GM13977 (cell line): Measurements from ENCODE around the gene IFIT1.
"Not testable (repeated sequence)": the region's sequence is repeated elsewhere in the genome, so short reads cannot be mapped to it uniquely, and the experiment has no call there.

Source experiments
- DNase-seq: peaks from one replicate; pipeline ENCODE4 v3.0.0; 2012; ENCODE audit warnings: low spot score
- in situ Hi-C: fragments of 300-500 bp; cut with MboI; formaldehyde crosslinking; loops from one replicate; pipeline ENCODE4 v1.12.0; 2022; ENCODE audit warnings: low sequenced_read_pairs, low pct_unique_long_range_greater_than_20kb, mixed read lengths, inconsistent platforms; ENCODE audit not compliant: unreplicated experiment
- TF ChIP-seq, protein P1 (sequence below): IDR thresholded peaks from 2 replicates; pipeline ENCODE4 v1.5.1; 2012; ENCODE audit warnings: mild to moderate bottlenecking, control low read depth; ENCODE audit not compliant: insufficient read depth; ENCODE audit errors: extremely low read depth, missing control alignments

IFIT1 gene

DNA sequence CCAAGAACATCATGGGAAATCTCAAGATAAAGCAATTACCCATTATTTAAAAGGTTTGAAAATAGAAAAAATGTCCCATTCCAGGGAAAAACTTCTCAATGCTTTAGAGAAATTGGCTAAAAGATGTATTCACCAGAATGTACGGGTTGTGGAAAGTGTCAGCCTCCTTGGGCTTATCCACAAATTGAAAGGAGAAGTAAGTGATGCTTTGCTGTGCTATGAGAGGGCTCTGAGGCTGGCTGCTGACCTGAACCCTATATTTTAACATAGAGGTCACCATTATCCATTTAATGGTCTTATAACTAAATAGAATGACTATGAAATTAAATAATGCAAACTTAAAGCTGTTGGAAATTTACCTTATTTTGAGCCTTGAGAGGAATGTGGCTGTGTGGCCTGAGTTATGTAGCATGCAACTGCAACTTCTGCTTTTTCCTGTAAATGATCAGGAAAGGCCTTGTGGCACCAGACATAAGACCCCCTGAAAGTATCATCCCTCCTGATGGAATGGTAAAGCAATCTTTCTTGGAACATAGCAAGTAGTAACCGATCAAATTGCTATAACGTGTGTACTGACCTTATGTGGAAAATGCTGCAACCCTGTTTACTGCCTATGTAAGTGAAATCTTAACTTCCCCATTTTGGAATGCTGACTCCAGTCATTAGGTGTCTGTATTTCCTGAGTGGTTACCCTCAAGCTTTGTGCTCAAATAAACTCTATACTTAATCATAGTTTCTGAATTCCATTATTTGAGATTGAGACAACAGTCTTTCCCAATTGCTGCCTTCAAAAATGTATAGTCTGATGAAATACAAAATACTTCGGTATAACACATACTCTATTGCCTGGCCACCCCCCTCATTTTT lies 7.7 kb upstream of the IFIT1 start:
- TF ChIP-seq, protein P1, sequence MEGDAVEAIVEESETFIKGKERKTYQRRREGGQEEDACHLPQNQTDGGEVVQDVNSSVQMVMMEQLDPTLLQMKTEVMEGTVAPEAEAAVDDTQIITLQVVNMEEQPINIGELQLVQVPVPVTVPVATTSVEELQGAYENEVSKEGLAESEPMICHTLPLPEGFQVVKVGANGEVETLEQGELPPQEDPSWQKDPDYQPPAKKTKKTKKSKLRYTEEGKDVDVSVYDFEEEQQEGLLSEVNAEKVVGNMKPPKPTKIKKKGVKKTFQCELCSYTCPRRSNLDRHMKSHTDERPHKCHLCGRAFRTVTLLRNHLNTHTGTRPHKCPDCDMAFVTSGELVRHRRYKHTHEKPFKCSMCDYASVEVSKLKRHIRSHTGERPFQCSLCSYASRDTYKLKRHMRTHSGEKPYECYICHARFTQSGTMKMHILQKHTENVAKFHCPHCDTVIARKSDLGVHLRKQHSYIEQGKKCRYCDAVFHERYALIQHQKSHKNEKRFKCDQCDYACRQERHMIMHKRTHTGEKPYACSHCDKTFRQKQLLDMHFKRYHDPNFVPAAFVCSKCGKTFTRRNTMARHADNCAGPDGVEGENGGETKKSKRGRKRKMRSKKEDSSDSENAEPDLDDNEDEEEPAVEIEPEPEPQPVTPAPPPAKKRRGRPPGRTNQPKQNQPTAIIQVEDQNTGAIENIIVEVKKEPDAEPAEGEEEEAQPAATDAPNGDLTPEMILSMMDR: no peak
- no peak for DNase-seq
- in situ Hi-C loops: loop anchor here (10.0 kb wide), 1 partner anchor 130 kb away; the partner anchor contains the start of gene LIPA

DNA sequence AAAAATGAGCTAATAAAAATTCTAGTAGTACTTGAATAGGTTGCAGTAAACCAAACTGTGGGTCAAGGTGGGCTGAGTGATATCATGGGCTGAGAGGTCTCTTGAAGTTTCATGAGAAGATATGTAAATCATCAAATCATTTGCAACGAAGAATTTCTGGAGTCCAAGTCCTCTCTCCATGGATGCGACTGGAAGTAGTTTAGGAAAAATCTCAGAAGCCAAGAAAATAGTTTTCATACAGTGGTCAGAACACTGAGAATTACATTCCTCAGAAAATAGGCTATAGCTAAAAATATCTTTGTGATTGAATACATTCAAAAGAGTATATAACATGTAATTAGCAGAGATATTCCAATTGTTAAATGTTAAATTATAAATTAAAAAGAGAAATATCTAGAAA lies 3.6 kb upstream of the IFIT1 start:
- no peak for DNase-seq
- TF ChIP-seq, protein P1: no peak
- in situ Hi-C loops: loop anchor here (10.0 kb wide), 1 partner anchor 134 kb away; the partner anchor contains the start of gene LIPA

DNA sequence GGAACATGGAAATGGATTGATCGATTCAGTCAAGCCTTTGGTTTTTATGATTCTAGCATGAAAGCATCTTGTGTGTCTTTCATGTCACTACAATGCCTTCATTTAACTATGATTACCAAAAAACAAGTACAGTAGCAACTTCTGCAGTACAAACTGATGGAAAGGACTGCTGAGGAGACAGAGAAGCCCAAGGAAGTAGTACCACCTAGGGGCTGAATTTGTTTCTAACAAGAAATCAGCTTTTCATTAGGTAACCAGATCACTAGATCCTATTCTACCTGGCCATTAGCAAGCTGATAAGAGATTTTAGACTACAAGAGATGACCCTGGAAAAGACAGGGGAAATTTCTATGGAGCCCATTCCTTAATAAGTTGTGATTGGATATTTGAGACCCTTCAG lies 3.2 kb upstream of the IFIT1 start:
- peak; percentile 29 for DNase-seq
- in situ Hi-C loops: loop anchor here (10.0 kb wide), 1 partner anchor 134 kb away; the partner anchor contains the start of gene LIPA
- TF ChIP-seq, protein P1: peak; percentile 45

DNA sequence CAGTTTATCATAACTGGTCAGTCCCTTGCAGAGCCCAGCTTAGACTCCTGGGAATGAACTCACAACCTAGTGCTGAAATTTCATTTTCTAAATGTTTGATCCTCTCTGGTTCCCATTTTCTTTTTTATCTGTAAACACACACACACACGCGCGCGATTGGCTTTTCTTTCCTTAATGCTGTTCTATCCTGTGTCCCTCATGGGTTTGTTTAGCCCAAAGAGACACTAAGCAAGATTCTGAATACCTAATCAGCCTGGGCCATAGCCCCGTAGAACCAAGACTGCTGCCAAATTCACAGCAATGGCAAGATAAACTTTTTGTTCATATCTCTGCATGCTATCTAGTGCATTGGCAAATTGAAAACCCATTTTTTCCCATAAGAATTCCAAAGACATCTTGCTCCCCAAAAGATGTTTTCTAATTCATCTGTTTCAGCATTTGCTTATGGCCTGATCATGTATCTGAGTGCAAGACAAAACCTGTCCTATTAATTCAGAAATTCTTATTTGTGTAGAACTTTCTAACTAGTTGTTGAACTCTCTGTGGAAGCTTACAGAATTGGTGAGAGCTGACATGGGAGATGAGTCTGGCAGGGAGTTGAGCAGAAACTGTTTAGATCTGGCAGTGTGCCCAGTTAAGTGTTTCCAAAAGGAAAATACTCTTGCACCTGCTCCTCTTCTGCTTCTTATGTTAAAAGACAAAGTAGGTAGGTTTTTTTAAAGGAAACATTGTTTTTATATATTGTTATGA lies 1.8 kb upstream of the IFIT1 start:
- TF ChIP-seq, protein P1: no peak
- no peak for DNase-seq
- in situ Hi-C loops: no loop called here

DNA sequence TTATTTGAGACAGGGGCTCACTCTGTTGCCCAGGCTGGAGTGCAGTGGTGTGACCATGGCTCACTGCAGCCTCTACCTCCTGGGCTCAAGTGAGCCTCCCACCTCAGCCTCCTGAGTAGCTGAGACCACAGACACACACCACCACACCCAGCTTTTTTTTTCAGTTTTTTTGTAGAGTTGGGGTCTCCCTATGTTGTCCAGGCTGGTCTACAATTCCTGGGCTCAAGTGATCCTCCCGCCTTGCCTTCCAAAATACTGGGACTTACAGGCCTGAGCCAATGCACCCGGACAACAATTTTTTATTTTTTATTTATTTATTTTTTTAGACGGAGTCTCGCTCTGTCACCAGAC lies 1.2 kb upstream of the IFIT1 start:
- in situ Hi-C loops, DNase-seq: not testable (repeated sequence)

DNA sequence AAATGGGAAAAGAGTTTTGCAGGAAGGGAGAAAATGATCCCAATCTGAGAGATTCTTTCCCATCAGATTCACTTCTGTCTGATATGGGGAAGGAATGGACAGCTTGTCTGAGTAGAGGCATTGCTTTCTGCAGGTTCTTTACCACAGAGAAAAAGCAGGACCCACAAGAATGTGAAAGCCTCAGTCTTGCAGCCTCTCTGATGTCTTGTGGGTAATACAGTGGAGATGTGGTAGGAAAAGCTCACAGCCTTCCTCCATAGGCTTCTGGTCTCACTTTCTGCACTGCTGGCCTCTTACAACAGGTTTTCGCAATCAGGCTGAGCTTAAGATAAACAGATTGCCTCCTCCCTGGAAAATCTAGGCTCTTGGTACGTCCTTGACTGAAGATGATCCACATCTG lies 551 bp downstream of the IFIT1 start:
- in situ Hi-C loops: no loop called here
- TF ChIP-seq, protein P1: no peak
- DNase-seq: no peak

DNA sequence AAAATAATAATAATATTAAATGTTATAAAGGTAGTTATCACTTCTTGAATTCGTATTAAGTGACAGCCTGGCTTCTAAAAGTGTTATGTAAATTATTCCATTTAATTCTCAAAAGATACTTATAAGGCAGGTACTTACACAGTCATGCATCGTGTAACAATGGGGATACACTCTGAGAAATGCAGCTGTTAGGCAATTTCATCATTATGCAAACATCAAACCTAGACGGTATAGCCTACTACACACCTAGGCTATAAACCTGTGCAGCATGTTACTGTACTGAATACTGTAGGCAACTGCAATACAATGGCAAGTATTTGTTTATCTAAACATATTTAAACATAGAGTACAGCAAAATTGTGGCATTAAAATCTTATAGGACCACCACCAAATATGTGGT lies 1.5 kb downstream of the IFIT1 start:
- DNase-seq: no peak
- TF ChIP-seq, protein P1: no peak
- in situ Hi-C loops: no loop called here
